ENCODE results near the gene GLT8D2. TPM values are rescaled to one million over a fixed set of nuclear protein-coding genes. Genes with fewer than 3 reads are reported as not detected.
A peak's percentile ranks its signal among the peaks of the same experiment; 100 is the strongest.

Gene GLT8D2, protein sequence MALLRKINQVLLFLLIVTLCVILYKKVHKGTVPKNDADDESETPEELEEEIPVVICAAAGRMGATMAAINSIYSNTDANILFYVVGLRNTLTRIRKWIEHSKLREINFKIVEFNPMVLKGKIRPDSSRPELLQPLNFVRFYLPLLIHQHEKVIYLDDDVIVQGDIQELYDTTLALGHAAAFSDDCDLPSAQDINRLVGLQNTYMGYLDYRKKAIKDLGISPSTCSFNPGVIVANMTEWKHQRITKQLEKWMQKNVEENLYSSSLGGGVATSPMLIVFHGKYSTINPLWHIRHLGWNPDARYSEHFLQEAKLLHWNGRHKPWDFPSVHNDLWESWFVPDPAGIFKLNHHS
- 1.3 and 1.5 TPM in 2 replicates for polyA plus RNA-seq (2013)

DNA sequence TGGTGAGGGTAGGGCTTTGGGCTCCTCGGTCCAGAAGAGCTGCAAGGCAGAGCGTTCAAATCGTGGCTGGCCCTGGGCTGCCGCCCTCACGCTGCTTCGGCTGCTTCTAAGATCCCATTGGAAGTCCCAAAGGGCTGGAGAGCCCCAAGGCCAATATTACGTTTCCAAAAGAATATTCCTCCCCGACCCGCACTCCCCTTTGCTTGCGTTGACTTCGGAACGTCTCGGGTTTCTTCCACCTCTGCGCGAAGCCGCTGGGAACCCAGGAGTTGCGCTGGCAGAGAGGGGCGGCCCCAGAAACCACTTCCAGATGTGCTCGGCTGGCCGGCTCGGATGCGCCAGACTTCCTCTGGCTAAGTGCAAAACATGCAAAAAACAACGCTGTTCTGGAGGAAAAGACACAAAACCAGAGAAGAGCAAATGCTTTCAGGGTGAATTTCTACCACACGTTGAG lies at the start of gene GLT8D2:
TSS of gene GLT8D2 (minus strand) at position 285 of the 454 bp plus-strand sequence. CDS start 30,539 bp downstream, outside the sequence.
- Histone ChIP-seq H3K23ac (ENCODE audit: low read length) (no peak within 1 kb of the TSS), H3K79me1 (ENCODE audit: low read length) (no peaks in the 10 kb centered on the region), H3K79me2 (ENCODE audit: control insufficient read depth, insufficient read depth, low read length, poor library complexity) (no peaks in the 10 kb centered on the region), H2AK5ac (ENCODE audit: low read length) (no peak within 1 kb of the TSS), H2BK120ac (ENCODE audit: insufficient read depth, low read length, poor library complexity) (no peak within 1 kb of the TSS), H2AFZ (ENCODE audit: insufficient read depth, low read length, poor library complexity) (peak within 1 kb of the TSS; percentile 43), H3K9me3 (ENCODE audit: insufficient read depth, low read depth, low read length) (no peaks in the 10 kb centered on the region), H4K8ac (ENCODE audit: low read depth, low read length) (no peak within 1 kb of the TSS), H3K18ac (ENCODE audit: low read length) (no peak within 1 kb of the TSS), H4K91ac (ENCODE audit: low read depth, low read length) (no peak within 1 kb of the TSS), H3K14ac (ENCODE audit: low read length) (no peak within 1 kb of the TSS), H4K12ac (ENCODE audit: low read depth, low read length) (no peak within 1 kb of the TSS), H3K4me2 (ENCODE audit: low read length) (peak within 1 kb of the TSS; percentile 74), H3K4me3 (ENCODE audit: low read depth, low read length) (peak within 1 kb of the TSS; percentile 50), H2BK12ac (ENCODE audit: low read length) (no peak within 1 kb of the TSS), H3K4me1 (ENCODE audit: control insufficient read depth in 1 of 2, insufficient read depth in 2 of 2, low read length in 2 of 2) (peaks cover 0 to 4% of the 10 kb centered on the region in 2 experiments), H3K27ac (ENCODE audit: low read depth, low read length) (no peak within 1 kb of the TSS), H3K36me3 (ENCODE audit: control insufficient read depth in 1 of 2, insufficient read depth in 2 of 2, low read length in 2 of 2) (no peaks in the 10 kb centered on the region), H3K27me3 (ENCODE audit: insufficient read depth, low read length) (no peaks in the 10 kb centered on the region), H3K9ac (ENCODE audit: low read length) (no peak within 1 kb of the TSS), H2BK5ac (ENCODE audit: low read depth, low read length, poor library complexity) (no peak within 1 kb of the TSS), H3K4ac (ENCODE audit: low read depth, low read length) (no peak within 1 kb of the TSS)
- WGBS (ENCODE audit: extremely low coverage, insufficient coverage, insufficient read length) = no CpG with 5 or more reads among the region's 24 CpGs
- DNase-seq = peak; percentile 32 to 48

DNA sequence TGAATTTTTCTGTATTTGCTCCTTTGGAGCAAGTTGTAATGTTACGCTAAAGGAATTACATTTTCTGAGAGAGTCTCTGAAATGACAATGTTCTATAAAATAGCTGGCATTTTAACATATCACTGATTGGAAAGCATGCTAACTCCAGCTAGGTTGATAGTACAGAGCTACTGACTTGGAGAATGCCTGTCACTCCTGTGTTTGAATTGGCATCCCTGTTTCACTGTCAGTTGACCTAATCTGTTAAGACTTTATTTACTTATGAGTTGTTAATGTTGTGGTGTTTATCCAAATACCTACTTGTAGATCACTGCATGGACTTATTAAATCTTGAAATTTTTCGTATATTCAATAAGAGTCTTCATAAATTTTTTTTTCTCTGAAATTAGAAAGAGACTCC lies 48.0 kb upstream of the GLT8D2 start:
- H3K79me1 ChIP-seq (ENCODE audit: low read length) = no peaks in the 10 kb centered on the region
- no peak overlapping the region for H3K4me3 ChIP-seq (ENCODE audit: low read depth, low read length)
- H2BK12ac ChIP-seq (ENCODE audit: low read length) = no peak overlapping the region
- no peak overlapping the region for H2AK5ac ChIP-seq (ENCODE audit: low read length)
- no peak for DNase-seq
- no peaks in the 10 kb centered on the region for H3K4me1 ChIP-seq (ENCODE audit: control insufficient read depth in 1 of 2, insufficient read depth in 2 of 2, low read length in 2 of 2)
- no peak overlapping the region for H4K8ac ChIP-seq (ENCODE audit: low read depth, low read length)
- H3K79me2 ChIP-seq (ENCODE audit: control insufficient read depth, insufficient read depth, low read length, poor library complexity) = no peaks in the 10 kb centered on the region
- peaks cover 2% of the 10 kb centered on the region for H3K9me3 ChIP-seq (ENCODE audit: insufficient read depth, low read depth, low read length)
- H3K36me3 ChIP-seq (ENCODE audit: control insufficient read depth in 1 of 2, insufficient read depth in 2 of 2, low read length in 2 of 2) = peaks cover 9 to 16% of the 10 kb centered on the region in 2 experiments
- WGBS (ENCODE audit: extremely low coverage, insufficient coverage, insufficient read length) = no CpG with 5 or more reads among the region's 2 CpGs
- H3K18ac ChIP-seq (ENCODE audit: low read length) = no peak overlapping the region
- no peak overlapping the region for H4K91ac ChIP-seq (ENCODE audit: low read depth, low read length)
- no peak overlapping the region for H2AFZ ChIP-seq (ENCODE audit: insufficient read depth, low read length, poor library complexity)
- no peak overlapping the region for H3K14ac ChIP-seq (ENCODE audit: low read length)
- no peak overlapping the region for H3K9ac ChIP-seq (ENCODE audit: low read length)
- no peak overlapping the region for H3K23ac ChIP-seq (ENCODE audit: low read length)
- no peak overlapping the region for H3K27ac ChIP-seq (ENCODE audit: low read depth, low read length)
- no peak overlapping the region for H4K12ac ChIP-seq (ENCODE audit: low read depth, low read length)
- H3K4me2 ChIP-seq (ENCODE audit: low read length) = no peak overlapping the region
- H3K4ac ChIP-seq (ENCODE audit: low read depth, low read length) = no peak overlapping the region
- H2BK120ac ChIP-seq (ENCODE audit: insufficient read depth, low read length, poor library complexity) = no peak overlapping the region
- no peak overlapping the region for H2BK5ac ChIP-seq (ENCODE audit: low read depth, low read length, poor library complexity)
- no peaks in the 10 kb centered on the region for H3K27me3 ChIP-seq (ENCODE audit: insufficient read depth, low read length)

DNA sequence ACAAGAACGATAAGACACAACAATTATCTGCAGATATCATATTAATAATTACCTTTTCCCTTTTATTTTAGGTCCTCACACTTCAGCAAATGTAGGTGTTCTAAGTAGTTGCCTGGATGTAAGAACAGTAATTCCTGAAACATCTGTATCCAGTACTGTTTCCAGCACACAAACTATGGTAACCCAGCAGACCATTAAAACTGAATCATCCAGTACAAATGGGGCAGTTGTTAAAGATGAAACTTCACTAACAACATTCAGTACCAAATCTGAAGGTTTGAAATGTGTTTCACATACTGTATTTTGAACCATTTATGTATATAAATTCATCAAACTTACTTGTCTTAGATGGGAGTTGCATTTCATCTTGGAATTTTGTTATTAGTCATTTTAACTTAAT lies 45.3 kb upstream of the GLT8D2 start:
- Histone ChIP-seq H2BK12ac (ENCODE audit: low read length) (no peak overlapping the region), H3K27me3 (ENCODE audit: insufficient read depth, low read length) (no peaks in the 10 kb centered on the region), H3K4ac (ENCODE audit: low read depth, low read length) (no peak overlapping the region), H2BK5ac (ENCODE audit: low read depth, low read length, poor library complexity) (no peak overlapping the region), H3K18ac (ENCODE audit: low read length) (no peak overlapping the region), H2AFZ (ENCODE audit: insufficient read depth, low read length, poor library complexity) (no peak overlapping the region), H3K27ac (ENCODE audit: low read depth, low read length) (no peak overlapping the region), H3K79me2 (ENCODE audit: control insufficient read depth, insufficient read depth, low read length, poor library complexity) (no peaks in the 10 kb centered on the region), H4K91ac (ENCODE audit: low read depth, low read length) (no peak overlapping the region), H3K14ac (ENCODE audit: low read length) (no peak overlapping the region), H4K8ac (ENCODE audit: low read depth, low read length) (no peak overlapping the region), H3K4me2 (ENCODE audit: low read length) (no peak overlapping the region), H3K36me3 (ENCODE audit: control insufficient read depth in 1 of 2, insufficient read depth in 2 of 2, low read length in 2 of 2) (peaks cover 9 to 12% of the 10 kb centered on the region in 2 experiments), H3K79me1 (ENCODE audit: low read length) (no peaks in the 10 kb centered on the region), H3K9me3 (ENCODE audit: insufficient read depth, low read depth, low read length) (peaks cover 2% of the 10 kb centered on the region), H4K12ac (ENCODE audit: low read depth, low read length) (no peak overlapping the region), H3K4me3 (ENCODE audit: low read depth, low read length) (no peak overlapping the region), H2AK5ac (ENCODE audit: low read length) (no peak overlapping the region), H3K9ac (ENCODE audit: low read length) (no peak overlapping the region), H2BK120ac (ENCODE audit: insufficient read depth, low read length, poor library complexity) (no peak overlapping the region), H3K4me1 (ENCODE audit: control insufficient read depth in 1 of 2, insufficient read depth in 2 of 2, low read length in 2 of 2) (no peaks in the 10 kb centered on the region), H3K23ac (ENCODE audit: low read length) (no peak overlapping the region)
- no CpG with 5 or more reads among the region's 1 CpG for WGBS (ENCODE audit: extremely low coverage, insufficient coverage, insufficient read length)
- DNase-seq = no peak

DNA sequence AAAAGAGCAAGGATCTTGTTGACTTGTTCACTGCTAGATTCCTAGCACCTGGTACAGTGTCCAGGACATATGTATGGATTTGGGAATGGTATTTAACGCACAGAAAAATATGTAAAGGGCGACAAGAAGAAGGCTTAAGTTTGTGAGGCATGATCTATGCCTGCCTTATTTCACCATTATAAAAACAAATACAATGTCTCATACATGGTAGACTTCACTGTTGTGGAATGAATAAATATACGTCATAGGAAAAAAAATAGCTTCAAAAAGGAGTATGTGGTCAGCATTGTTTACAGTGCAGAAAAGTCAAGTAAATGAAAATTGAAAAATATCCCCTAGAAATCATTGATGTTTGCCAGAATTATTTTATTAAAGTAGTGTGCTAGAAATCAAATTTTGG lies 44.3 kb upstream of the GLT8D2 start:
- no peak overlapping the region for H3K4me3 ChIP-seq (ENCODE audit: low read depth, low read length)
- H3K14ac ChIP-seq (ENCODE audit: low read length) = no peak overlapping the region
- no peak overlapping the region for H4K8ac ChIP-seq (ENCODE audit: low read depth, low read length)
- H3K79me2 ChIP-seq (ENCODE audit: control insufficient read depth, insufficient read depth, low read length, poor library complexity) = no peaks in the 10 kb centered on the region
- DNase-seq = no peak
- no peak overlapping the region for H3K9ac ChIP-seq (ENCODE audit: low read length)
- no peak overlapping the region for H2AK5ac ChIP-seq (ENCODE audit: low read length)
- H3K4me1 ChIP-seq (ENCODE audit: control insufficient read depth in 1 of 2, insufficient read depth in 2 of 2, low read length in 2 of 2) = no peaks in the 10 kb centered on the region
- H3K18ac ChIP-seq (ENCODE audit: low read length) = no peak overlapping the region
- H2BK12ac ChIP-seq (ENCODE audit: low read length) = no peak overlapping the region
- no peak overlapping the region for H3K23ac ChIP-seq (ENCODE audit: low read length)
- H3K27me3 ChIP-seq (ENCODE audit: insufficient read depth, low read length) = no peaks in the 10 kb centered on the region
- H4K12ac ChIP-seq (ENCODE audit: low read depth, low read length) = no peak overlapping the region
- peaks cover 6% of the 10 kb centered on the region in 2 experiments for H3K36me3 ChIP-seq (ENCODE audit: control insufficient read depth in 1 of 2, insufficient read depth in 2 of 2, low read length in 2 of 2)
- H2BK5ac ChIP-seq (ENCODE audit: low read depth, low read length, poor library complexity) = no peak overlapping the region
- H3K4ac ChIP-seq (ENCODE audit: low read depth, low read length) = no peak overlapping the region
- H2BK120ac ChIP-seq (ENCODE audit: insufficient read depth, low read length, poor library complexity) = no peak overlapping the region
- H3K79me1 ChIP-seq (ENCODE audit: low read length) = no peaks in the 10 kb centered on the region
- H3K4me2 ChIP-seq (ENCODE audit: low read length) = no peak overlapping the region
- H2AFZ ChIP-seq (ENCODE audit: insufficient read depth, low read length, poor library complexity) = no peak overlapping the region
- WGBS (ENCODE audit: extremely low coverage, insufficient coverage, insufficient read length) = no CpG with 5 or more reads among the region's 3 CpGs
- no peak overlapping the region for H3K27ac ChIP-seq (ENCODE audit: low read depth, low read length)
- H3K9me3 ChIP-seq (ENCODE audit: insufficient read depth, low read depth, low read length) = no peaks in the 10 kb centered on the region
- no peak overlapping the region for H4K91ac ChIP-seq (ENCODE audit: low read depth, low read length)
